Thoracic aorta (tissue), 2 donors: Measurements from ENCODE around the gene HRC. TPM values are rescaled to one million over a fixed set of nuclear protein-coding genes. Genes with fewer than 3 reads are reported as not detected.
"Not testable (repeated sequence)": the region's sequence is repeated elsewhere in the genome, so short reads cannot be mapped to it uniquely, and the experiment has no call there.

ENCODE experiments used
- ATAC-seq: fragments of 150-250 bp; one replicate; pipeline ENCODE4 v1.8.0; 2017; ENCODE audit warnings: low read depth; ENCODE audit not compliant: insufficient number of reproducible peaks, low FRiP score
- DNase-seq: peaks from one replicate; pipeline ENCODE4 v3.0.0-alpha.2; 2020; ENCODE audit warnings: low spot score
- H3K27ac ChIP-seq, 2 donors: fragments of 200-600 bp; sonication (generic); 1 replicate in 1 of 2; 2 replicates in 1 of 2; pipeline ENCODE4 v1.5.1; 2016; ENCODE audit warnings: mild to moderate bottlenecking in 2 of 2, moderate library complexity in 2 of 2
- H3K27me3 ChIP-seq: fragments of 200-600 bp; sonication (generic); replicated peaks from 2 replicates; pipeline ENCODE4 v1.6.0; 2016; ENCODE audit warnings: mild to moderate bottlenecking; ENCODE audit not compliant: insufficient read depth
- H3K36me3 ChIP-seq: fragments of 200-600 bp; sonication (generic); one replicate; pipeline ENCODE4 v1.5.1; 2016
- H3K4me1 ChIP-seq, 2 donors: fragments of 200-600 bp; sonication (generic); 1 replicate in 1 of 2; 2 replicates in 1 of 2; pipeline versions ENCODE4 v1.5.1 to v1.6.0; 2016; ENCODE audit warnings: low read depth in 2 of 2, mild to moderate bottlenecking in 1 of 2; ENCODE audit not compliant: control insufficient read depth in 1 of 2
- H3K4me3 ChIP-seq: fragments of 200-600 bp; sonication (generic); 2 replicates; pipeline ENCODE4 v1.5.1; 2016; ENCODE audit warnings: mild to moderate bottlenecking
- H3K9me3 ChIP-seq: fragments of 200-600 bp; sonication (generic); 2 replicates; pipeline ENCODE4 v1.5.1; 2016
- total RNA-seq, 2 donors: library from RNA; depleted of rRNA; stranded (reverse); fragments of >200 nt; gene quantifications; one replicate each; pipeline versions ENCODE4 v1.1.0 to v1.2.3, GENCODE V29; 2016
- TF ChIP-seq, protein P1 (sequence below): fragments of 200-600 bp; sonication (generic); IDR thresholded peaks from one replicate; pipeline ENCODE4 v1.5.1; 2019; ENCODE audit warnings: antibody characterized with exemption

Gene HRC
- total RNA-seq, 2 donors from 2014 or later: 2.2 to 6.5 TPM

- Histone ChIP-seq H3K27ac (peak overlapping the region in 1 of 2 donors; percentile 13), H3K4me3 (peak overlapping the region; percentile 60)
These were observed 27.3 kb downstream of the HRC start for GRCh38 chr19:49127674-49128544.

DNA sequence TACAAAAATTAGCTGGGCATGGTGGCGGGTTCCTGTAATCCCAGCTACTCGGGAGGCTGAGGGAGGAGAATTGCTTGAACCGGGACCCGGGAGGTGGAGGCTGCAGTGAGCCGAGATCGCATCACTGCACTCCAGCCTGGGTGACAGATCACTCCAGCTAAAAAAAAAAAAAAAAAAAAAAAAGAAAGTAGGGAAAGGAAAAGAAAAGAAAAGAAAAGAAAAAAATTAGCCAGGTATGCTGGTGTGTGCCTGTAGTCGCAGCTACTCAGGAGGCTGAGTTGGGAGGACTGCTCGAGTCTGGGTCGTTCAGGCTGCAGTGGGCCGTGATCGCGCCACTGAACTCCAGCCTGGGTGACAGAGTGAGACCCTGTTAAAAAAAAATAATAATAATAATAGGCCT lies 28.0 kb downstream of the HRC start:
- H3K4me1 ChIP-seq: peaks cover 6 to 13% of the 10 kb centered on the region in 2 donors
- peak overlapping the region in 1 of 2 donors; percentile 13 for H3K27ac ChIP-seq
- DNase-seq, H3K36me3 ChIP-seq, H3K27me3 ChIP-seq, H3K9me3 ChIP-seq, ATAC-seq: not testable (repeated sequence)
- peak overlapping the region; percentile 60 for H3K4me3 ChIP-seq

More at GRCh38 chr19:49127674-49128544, 27.3 kb downstream of the HRC start:
- Histone ChIP-seq H3K4me1 (peaks cover 6 to 13% of the 10 kb centered on the region in 2 donors), H3K9me3 (no peaks in the 10 kb centered on the region), H3K36me3 (no peaks in the 10 kb centered on the region), H3K27me3 (no peaks in the 10 kb centered on the region)
- TF ChIP-seq, protein P1, sequence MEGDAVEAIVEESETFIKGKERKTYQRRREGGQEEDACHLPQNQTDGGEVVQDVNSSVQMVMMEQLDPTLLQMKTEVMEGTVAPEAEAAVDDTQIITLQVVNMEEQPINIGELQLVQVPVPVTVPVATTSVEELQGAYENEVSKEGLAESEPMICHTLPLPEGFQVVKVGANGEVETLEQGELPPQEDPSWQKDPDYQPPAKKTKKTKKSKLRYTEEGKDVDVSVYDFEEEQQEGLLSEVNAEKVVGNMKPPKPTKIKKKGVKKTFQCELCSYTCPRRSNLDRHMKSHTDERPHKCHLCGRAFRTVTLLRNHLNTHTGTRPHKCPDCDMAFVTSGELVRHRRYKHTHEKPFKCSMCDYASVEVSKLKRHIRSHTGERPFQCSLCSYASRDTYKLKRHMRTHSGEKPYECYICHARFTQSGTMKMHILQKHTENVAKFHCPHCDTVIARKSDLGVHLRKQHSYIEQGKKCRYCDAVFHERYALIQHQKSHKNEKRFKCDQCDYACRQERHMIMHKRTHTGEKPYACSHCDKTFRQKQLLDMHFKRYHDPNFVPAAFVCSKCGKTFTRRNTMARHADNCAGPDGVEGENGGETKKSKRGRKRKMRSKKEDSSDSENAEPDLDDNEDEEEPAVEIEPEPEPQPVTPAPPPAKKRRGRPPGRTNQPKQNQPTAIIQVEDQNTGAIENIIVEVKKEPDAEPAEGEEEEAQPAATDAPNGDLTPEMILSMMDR: no peak
- DNase-seq: peak; percentile 83
- peak; percentile 92 for ATAC-seq

DNA sequence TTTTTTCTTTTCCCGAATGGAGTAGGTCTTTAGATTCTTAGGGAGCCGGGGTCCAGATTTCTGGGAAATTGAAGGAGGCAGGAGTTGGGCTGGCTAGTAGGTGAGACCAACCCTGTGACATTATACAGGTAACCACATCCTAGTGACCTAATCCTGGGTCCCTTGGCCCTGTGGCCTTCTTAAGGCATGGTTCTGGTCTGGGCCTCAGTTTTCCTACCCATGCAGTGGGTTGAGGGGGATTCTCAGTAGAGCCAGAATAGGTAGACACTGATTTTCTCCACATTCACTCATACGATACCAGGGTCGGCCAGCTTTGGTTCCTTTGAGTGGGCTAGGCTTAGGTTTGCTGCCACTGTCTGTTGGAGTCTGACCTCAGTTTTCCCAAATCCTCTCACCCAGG lies 28.6 kb downstream of the HRC start:
- Histone ChIP-seq H3K27ac (no peak overlapping the region), H3K27me3 (no peaks in the 10 kb centered on the region), H3K9me3 (no peaks in the 10 kb centered on the region), H3K4me1 (peaks cover 6 to 13% of the 10 kb centered on the region in 2 donors), H3K36me3 (no peaks in the 10 kb centered on the region), H3K4me3 (no peak overlapping the region)
- DNase-seq (no peak), ATAC-seq (no peak)
- TF ChIP-seq, protein P1: no peak

DNA sequence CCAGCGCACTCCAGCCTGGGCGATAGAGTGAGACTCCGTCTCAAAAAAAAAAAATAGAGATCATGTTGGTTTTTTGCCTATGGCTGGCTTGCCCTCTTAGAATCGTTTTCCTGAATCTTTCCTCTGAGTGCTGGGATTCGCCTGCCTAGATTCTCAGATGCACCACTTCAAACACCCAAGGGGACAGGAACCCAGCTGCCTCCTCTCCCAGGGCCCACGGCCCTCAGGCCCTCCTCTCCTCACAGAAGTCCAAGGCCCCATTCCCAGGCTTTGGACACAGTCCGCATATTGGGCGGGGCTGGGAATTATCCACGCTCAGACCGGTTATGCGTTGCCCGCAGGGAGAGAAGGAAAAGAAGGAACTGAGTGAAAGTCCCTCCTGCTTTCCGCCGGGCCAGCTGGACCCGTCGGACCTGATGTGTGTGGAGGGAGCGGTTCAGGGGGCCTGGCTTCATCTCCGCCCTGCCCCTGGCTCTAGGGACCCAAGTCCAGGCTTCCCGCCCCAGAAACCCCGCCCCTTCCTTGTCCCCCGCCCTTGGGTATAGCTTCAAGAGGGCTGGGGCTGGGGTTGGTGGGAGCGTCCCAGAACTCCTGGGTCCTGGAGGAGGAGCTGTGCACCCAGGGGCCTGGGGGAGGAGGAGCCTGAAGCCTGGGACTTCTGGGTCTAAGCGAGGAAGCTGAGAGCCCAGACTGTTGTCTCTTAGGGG lies 30.0 kb downstream of the HRC start:
- TF ChIP-seq, protein P1: no peak
- DNase-seq: no peak
- H3K27me3 ChIP-seq: no peaks in the 10 kb centered on the region
- H3K36me3 ChIP-seq: no peaks in the 10 kb centered on the region
- ATAC-seq: no peak
- no peak overlapping the region for H3K4me3 ChIP-seq
- peaks cover 6 to 15% of the 10 kb centered on the region in 2 donors for H3K4me1 ChIP-seq
- no peak overlapping the region for H3K27ac ChIP-seq
- no peaks in the 10 kb centered on the region for H3K9me3 ChIP-seq

- H3K9me3 ChIP-seq, DNase-seq, H3K36me3 ChIP-seq, H3K27ac ChIP-seq, H3K27me3 ChIP-seq, H3K4me3 ChIP-seq, ATAC-seq: not testable (repeated sequence)
- H3K4me1 ChIP-seq: peaks cover 9 to 21% of the 10 kb centered on the region in 2 donors
These were observed 31.9 kb downstream of the HRC start for GRCh38 chr19:49123285-49123684.

- H3K36me3 ChIP-seq, DNase-seq, H3K4me3 ChIP-seq, ATAC-seq, H3K9me3 ChIP-seq, H3K27ac ChIP-seq, H3K27me3 ChIP-seq: not testable (repeated sequence)
- peaks cover 13 to 24% of the 10 kb centered on the region in 2 donors for H3K4me1 ChIP-seq
These were observed 33.4 kb downstream of the HRC start for GRCh38 chr19:49121841-49122240.
